ENCODE measurements around the gene PRKCA. TPM values are rescaled to one million over a fixed set of nuclear protein-coding genes. Genes with fewer than 3 reads are reported as not detected.

Gene PRKCA
- total RNA-seq, 1 experiment from 2014 or later: 29.6 TPM

DNA sequence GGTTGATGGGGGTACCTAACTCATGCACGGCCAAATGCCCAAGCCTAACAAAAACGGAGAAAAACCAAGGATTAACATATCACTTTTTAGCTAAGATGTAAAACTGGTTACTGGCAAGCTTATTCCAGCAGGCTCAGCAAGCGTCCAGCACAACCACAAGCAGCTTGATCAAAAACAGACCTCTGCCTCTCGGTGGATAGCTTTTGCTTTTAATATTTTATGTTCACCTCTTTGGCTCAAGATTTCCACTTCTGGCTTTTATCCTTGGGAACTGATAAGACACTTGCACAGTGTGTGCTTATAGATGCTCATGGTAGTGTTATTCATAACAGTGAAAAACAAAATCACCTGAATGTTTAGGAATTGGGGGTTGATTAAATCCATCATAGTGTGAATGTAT is 325.6 kb downstream of the PRKCA start:
- POLR2A ChIA-PET: no interaction called here
- Mint-ChIP-seq H3K4me3 (ENCODE audit: unreplicated experiment) (no peak overlapping the region), H3K27me3 (ENCODE audit: insufficient read depth, unreplicated experiment) (no peaks in the 10 kb centered on the region), H3K27ac (ENCODE audit: unreplicated experiment) (no peak overlapping the region), H3K4me1 (ENCODE audit: low read depth, unreplicated experiment) (peaks cover 10% of the 10 kb centered on the region), H3K36me3 (ENCODE audit: insufficient read depth, unreplicated experiment) (no peaks in the 10 kb centered on the region), H3K9me3 (ENCODE audit: unreplicated experiment) (no peaks in the 10 kb centered on the region)
- H3K9me3 ChIP-seq: no peaks in the 10 kb centered on the region
- no peaks in the 10 kb centered on the region for H3K36me3 ChIP-seq (ENCODE audit: control insufficient read depth, insufficient read depth, low read length)
- no peak for DNase-seq
- H3K4me3 ChIP-seq (ENCODE audit: low read depth, low read length): no peak overlapping the region
- BruUV-seq (replicated peaks): no TSS peak
- peaks cover 6% of the 10 kb centered on the region; the same call in 1 of the 2 replicates for H3K4me1 ChIP-seq
- CTCF ChIA-PET: no interaction called here
- intact Hi-C loops (cut with micrococcal nuclease; ENCODE audit: unreplicated experiment): loop anchor here (10.0 kb wide), 2 partner anchors 47 to 63 kb away; no protein-coding TSS in a partner anchor
- TF ChIP-seq, protein P1, sequence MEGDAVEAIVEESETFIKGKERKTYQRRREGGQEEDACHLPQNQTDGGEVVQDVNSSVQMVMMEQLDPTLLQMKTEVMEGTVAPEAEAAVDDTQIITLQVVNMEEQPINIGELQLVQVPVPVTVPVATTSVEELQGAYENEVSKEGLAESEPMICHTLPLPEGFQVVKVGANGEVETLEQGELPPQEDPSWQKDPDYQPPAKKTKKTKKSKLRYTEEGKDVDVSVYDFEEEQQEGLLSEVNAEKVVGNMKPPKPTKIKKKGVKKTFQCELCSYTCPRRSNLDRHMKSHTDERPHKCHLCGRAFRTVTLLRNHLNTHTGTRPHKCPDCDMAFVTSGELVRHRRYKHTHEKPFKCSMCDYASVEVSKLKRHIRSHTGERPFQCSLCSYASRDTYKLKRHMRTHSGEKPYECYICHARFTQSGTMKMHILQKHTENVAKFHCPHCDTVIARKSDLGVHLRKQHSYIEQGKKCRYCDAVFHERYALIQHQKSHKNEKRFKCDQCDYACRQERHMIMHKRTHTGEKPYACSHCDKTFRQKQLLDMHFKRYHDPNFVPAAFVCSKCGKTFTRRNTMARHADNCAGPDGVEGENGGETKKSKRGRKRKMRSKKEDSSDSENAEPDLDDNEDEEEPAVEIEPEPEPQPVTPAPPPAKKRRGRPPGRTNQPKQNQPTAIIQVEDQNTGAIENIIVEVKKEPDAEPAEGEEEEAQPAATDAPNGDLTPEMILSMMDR (IDR thresholded peaks at IDR 0.05; ENCODE audit: insufficient read depth in 1 of 2, low read depth in 1 of 2, low read length in 1 of 2, severe bottlenecking in 1 of 2, unreplicated experiment in 1 of 2): no peak
- H3K27me3 ChIP-seq (replicated peaks; ENCODE audit: control insufficient read depth, insufficient read depth, low read length): no peaks in the 10 kb centered on the region

GRCh38 chr17:66629762-66630161 is 327.3 kb downstream of the PRKCA start:
- Histone ChIP-seq H3K9me3 (no peaks in the 10 kb centered on the region), H3K4me1 (no peaks in the 10 kb centered on the region; the same call in 1 of the 2 replicates), H3K27me3 (replicated peaks; ENCODE audit: control insufficient read depth, insufficient read depth, low read length) (no peaks in the 10 kb centered on the region), H3K36me3 (ENCODE audit: control insufficient read depth, insufficient read depth, low read length) (no peaks in the 10 kb centered on the region), H3K4me3 (ENCODE audit: low read depth, low read length) (no peak overlapping the region)
- Mint-ChIP-seq H3K27ac (ENCODE audit: unreplicated experiment) (no peak overlapping the region), H3K9me3 (ENCODE audit: unreplicated experiment) (no peaks in the 10 kb centered on the region), H3K27me3 (ENCODE audit: insufficient read depth, unreplicated experiment) (no peaks in the 10 kb centered on the region), H3K4me3 (ENCODE audit: unreplicated experiment) (no peak overlapping the region), H3K4me1 (ENCODE audit: low read depth, unreplicated experiment) (no peaks in the 10 kb centered on the region), H3K36me3 (ENCODE audit: insufficient read depth, unreplicated experiment) (no peaks in the 10 kb centered on the region)
- TF ChIP-seq, protein P1 (IDR thresholded peaks at IDR 0.05; ENCODE audit: insufficient read depth in 1 of 2, low read depth in 1 of 2, low read length in 1 of 2, severe bottlenecking in 1 of 2, unreplicated experiment in 1 of 2): no peak
- DNase-seq: no peak
- no TSS peak for BruUV-seq (replicated peaks)
- ChIA-PET CTCF (no interaction called here), POLR2A (no interaction called here)
- intact Hi-C loops (cut with micrococcal nuclease; ENCODE audit: unreplicated experiment): loop anchor here (10.0 kb wide), 2 partner anchors 45 to 65 kb away; no protein-coding TSS in a partner anchor

DNA sequence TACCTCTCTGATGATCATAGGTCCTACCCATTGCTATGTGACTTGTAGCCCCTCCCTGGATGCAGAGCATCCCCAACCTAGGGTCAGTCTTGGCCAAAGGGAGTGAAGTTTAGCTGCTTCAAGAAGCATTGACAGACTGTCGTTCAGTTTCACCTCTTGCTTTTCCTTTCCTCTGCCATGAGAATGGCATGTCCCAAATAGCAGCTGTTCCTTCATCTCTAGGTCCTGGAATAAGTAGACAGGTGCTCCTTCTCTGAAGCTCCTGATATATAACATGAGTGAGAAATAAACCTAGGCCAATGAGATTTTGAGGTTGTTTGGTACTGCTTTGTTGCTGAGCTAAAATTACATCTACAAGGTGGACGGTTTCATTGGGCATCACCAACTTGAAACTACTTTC is 328.0 kb downstream of the PRKCA start:
- ChIA-PET CTCF (no interaction called here), POLR2A (no interaction called here)
- intact Hi-C loops (cut with micrococcal nuclease; ENCODE audit: unreplicated experiment): no loop called here
- Mint-ChIP-seq H3K9me3 (ENCODE audit: unreplicated experiment) (no peaks in the 10 kb centered on the region), H3K27ac (ENCODE audit: unreplicated experiment) (no peak overlapping the region), H3K4me3 (ENCODE audit: unreplicated experiment) (no peak overlapping the region), H3K27me3 (ENCODE audit: insufficient read depth, unreplicated experiment) (no peaks in the 10 kb centered on the region), H3K36me3 (ENCODE audit: insufficient read depth, unreplicated experiment) (no peaks in the 10 kb centered on the region), H3K4me1 (ENCODE audit: low read depth, unreplicated experiment) (no peaks in the 10 kb centered on the region)
- Histone ChIP-seq H3K4me3 (ENCODE audit: low read depth, low read length) (no peak overlapping the region), H3K4me1 (no peaks in the 10 kb centered on the region), H3K27me3 (replicated peaks; ENCODE audit: control insufficient read depth, insufficient read depth, low read length) (no peaks in the 10 kb centered on the region), H3K36me3 (ENCODE audit: control insufficient read depth, insufficient read depth, low read length) (no peaks in the 10 kb centered on the region), H3K9me3 (no peaks in the 10 kb centered on the region)
- no TSS peak for BruUV-seq (replicated peaks)
- DNase-seq: no peak
- TF ChIP-seq, protein P1 (IDR thresholded peaks at IDR 0.05; ENCODE audit: insufficient read depth in 1 of 2, low read depth in 1 of 2, low read length in 1 of 2, severe bottlenecking in 1 of 2, unreplicated experiment in 1 of 2): no peak

Data from Caco-2 (cell line).